Testis (tissue), 3 donors: Measurements from ENCODE around the gene GPR62. TPM values are rescaled to one million over a fixed set of nuclear protein-coding genes. Genes with fewer than 3 reads are reported as not detected.

Source experiments
- DNase-seq: peaks from one replicate; pipeline ENCODE4 v3.0.0-alpha.2; 2019
- H3K27ac ChIP-seq, 2 donors: fragments of 200-600 bp; sonication (generic); one replicate each; pipeline ENCODE4 v1.5.1; 2019
- H3K27me3 ChIP-seq: fragments of 200-600 bp; sonication (generic); one replicate; pipeline ENCODE4 v1.5.1; 2019
- H3K36me3 ChIP-seq: fragments of 200-600 bp; sonication (generic); one replicate; pipeline ENCODE4 v1.5.1; 2017; ENCODE audit warnings: low read depth; ENCODE audit errors: missing control alignments
- H3K4me1 ChIP-seq: fragments of 200-600 bp; sonication (generic); one replicate; pipeline ENCODE4 v1.5.1; 2019
- H3K4me3 ChIP-seq, 2 donors: fragments of 200-600 bp; sonication (generic); one replicate each; pipeline ENCODE4 v1.5.1; 2017 to 2019
- H3K9me3 ChIP-seq: fragments of 200-600 bp; sonication (generic); one replicate; pipeline ENCODE4 v1.5.1; 2017
- POLR2A ChIP-seq: fragments of 450-650 bp; IDR thresholded peaks from one replicate; pipeline ENCODE4 v1.6.1; 2017; ENCODE audit warnings: antibody characterized with exemption, mild to moderate bottlenecking, moderate library complexity
- WGBS, 2 donors: methylation state at CpG; one replicate each; pipeline ENCODE4 v1.1.5; 2018; 5-methylcytosine and 5-hydroxymethylcytosine counted together
- intact Hi-C: fragments of 100-400 bp; cut with DNase I; formaldehyde crosslinking; loops from one replicate; pipeline ENCODE4 v1.15.1; 2023; ENCODE audit warnings: low total_unique reads
- polyA plus RNA-seq: library from polyadenylated mRNA; stranded (reverse); fragments of 350-450 nt; fragmentation: Illumina TruSeq; extraction: RNeasy Lipid Tissue Mini Kit (QIAGEN cat#74804); gene quantifications from one replicate; pipeline ENCODE4 v1.2.3, GENCODE V29; 2014; ENCODE audit warnings: low read depth, low replicate concordance; ENCODE audit not compliant: insufficient read depth
- small RNA-seq, 2 donors: library from RNA; depleted of rRNA; stranded (forward); fragments of <200 nt; gene quantifications; one replicate each; pipeline ENCODE3, GENCODE V24; 2016
- total RNA-seq, 2 donors: library from RNA; depleted of rRNA; stranded (reverse); fragments of >200 nt; gene quantifications; one replicate each; pipeline ENCODE4 v1.2.3, GENCODE V29; 2016
- TF ChIP-seq, protein P1 (sequence below), 3 experiments: fragments of 450-650 bp in 2 of 3; fragments of 200-600 bp in 1 of 3; sonication (generic) in 1 of 3; IDR thresholded peaks; one replicate each; pipeline ENCODE4 v1.5.1; 2016 to 2019; ENCODE audit warnings: antibody characterized with exemption in 3 of 3, mild to moderate bottlenecking in 2 of 3, moderate library complexity in 1 of 3

Gene GPR62
- total and polyA plus RNA-seq, 3 donors from 2014 or later, result 0.18 to 0.50 (median 0.39) TPM

- WGBS, 2 donors, result 55 to 72% methylated on average over 5 to 6 of the region's 6 CpGs
- intact Hi-C loops, result loop anchor here (10.0 kb wide), 1 partner anchor 48 kb away; the partner anchor contains the start of gene DUSP7
Observed at GRCh38 chr3:52006820-52007133, 51.6 kb downstream of the GPR62 start.

More at GRCh38 chr3:52006820-52007133, 51.6 kb downstream of the GPR62 start:
- Histone ChIP-seq H3K27ac (no peak overlapping the region), H3K36me3 (no peaks in the 10 kb centered on the region), H3K4me1 (peaks cover 39% of the 10 kb centered on the region), H3K27me3 (no peaks in the 10 kb centered on the region), H3K9me3 (no peaks in the 10 kb centered on the region), H3K4me3 (no peak overlapping the region)
- TF ChIP-seq, protein P1, sequence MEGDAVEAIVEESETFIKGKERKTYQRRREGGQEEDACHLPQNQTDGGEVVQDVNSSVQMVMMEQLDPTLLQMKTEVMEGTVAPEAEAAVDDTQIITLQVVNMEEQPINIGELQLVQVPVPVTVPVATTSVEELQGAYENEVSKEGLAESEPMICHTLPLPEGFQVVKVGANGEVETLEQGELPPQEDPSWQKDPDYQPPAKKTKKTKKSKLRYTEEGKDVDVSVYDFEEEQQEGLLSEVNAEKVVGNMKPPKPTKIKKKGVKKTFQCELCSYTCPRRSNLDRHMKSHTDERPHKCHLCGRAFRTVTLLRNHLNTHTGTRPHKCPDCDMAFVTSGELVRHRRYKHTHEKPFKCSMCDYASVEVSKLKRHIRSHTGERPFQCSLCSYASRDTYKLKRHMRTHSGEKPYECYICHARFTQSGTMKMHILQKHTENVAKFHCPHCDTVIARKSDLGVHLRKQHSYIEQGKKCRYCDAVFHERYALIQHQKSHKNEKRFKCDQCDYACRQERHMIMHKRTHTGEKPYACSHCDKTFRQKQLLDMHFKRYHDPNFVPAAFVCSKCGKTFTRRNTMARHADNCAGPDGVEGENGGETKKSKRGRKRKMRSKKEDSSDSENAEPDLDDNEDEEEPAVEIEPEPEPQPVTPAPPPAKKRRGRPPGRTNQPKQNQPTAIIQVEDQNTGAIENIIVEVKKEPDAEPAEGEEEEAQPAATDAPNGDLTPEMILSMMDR (IDR thresholded peaks at IDR 0.05), result no peak
- TF ChIP-seq POLR2A, result no peak
- DNase-seq, result no peak

Small RNAs within 50 kb of the gene (small RNA-seq; reads per million reads assigned to genes)
- gene AC115284.1, result 0 reads per million in 2 donors

Other genes with a start within 250 kb of the GPR62 start
- gene GRM2, start 248.3 kb upstream of the GPR62 start, total RNA-seq, result 10 to 100 TPM; 16.9 to 34.7 TPM
- gene GRM2, start 248.3 kb upstream of the GPR62 start, polyA plus RNA-seq, result 10.7 TPM
- 10 to 100 TPM; 12.3 to 23.4 TPM for gene IQCF6, start 176.1 kb upstream of the GPR62 start, total RNA-seq
- gene IQCF6, start 176.1 kb upstream of the GPR62 start, polyA plus RNA-seq, result 30.4 TPM
- gene IQCF2, start 93.8 kb upstream of the GPR62 start, total RNA-seq, result 10 to 100 TPM; 20.1 to 78.0 TPM
- gene IQCF2, start 93.8 kb upstream of the GPR62 start, polyA plus RNA-seq, result 65.9 TPM
- 100 to 1,000 TPM in 1 of 2 donors, 10 to 100 TPM in 1; 34.3 to 114 TPM for gene IQCF5, start 79.8 kb upstream of the GPR62 start, total RNA-seq
- gene IQCF5, start 79.8 kb upstream of the GPR62 start, polyA plus RNA-seq, result 78.9 TPM
- 10 to 100 TPM; 35.3 to 90.1 TPM for gene IQCF1, start 52.0 kb upstream of the GPR62 start, total RNA-seq
- 110 TPM for gene IQCF1, start 52.0 kb upstream of the GPR62 start, polyA plus RNA-seq
- gene RRP9, start 13.5 kb upstream of the GPR62 start, total RNA-seq, result 10 to 100 TPM; 11.6 to 18.1 TPM
- gene RRP9, start 13.5 kb upstream of the GPR62 start, polyA plus RNA-seq, result 18.7 TPM
- gene PARP3, start 13.0 kb upstream of the GPR62 start, total RNA-seq, result 10 to 100 TPM; 17.5 to 24.7 TPM
- 18.2 TPM for gene PARP3, start 13.0 kb upstream of the GPR62 start, polyA plus RNA-seq
- gene PCBP4, start 12.1 kb downstream of the GPR62 start, total RNA-seq, result 10 to 100 TPM; 47.1 to 54.1 TPM
- 35.8 TPM for gene PCBP4, start 12.1 kb downstream of the GPR62 start, polyA plus RNA-seq
- 10 to 100 TPM; 26.7 to 27.1 TPM for gene ABHD14B, start 18.7 kb downstream of the GPR62 start, total RNA-seq
- gene ABHD14B, start 18.7 kb downstream of the GPR62 start, polyA plus RNA-seq, result 26.0 TPM
- gene ABHD14A, start 19.7 kb downstream of the GPR62 start, total RNA-seq, result 10 to 100 TPM; 38.9 to 51.6 TPM
- gene ABHD14A, start 19.7 kb downstream of the GPR62 start, polyA plus RNA-seq, result 27.7 TPM
- gene ACY1, start 28.2 kb downstream of the GPR62 start, total RNA-seq, result 10 to 100 TPM; 16.0 to 17.1 TPM
- 26.7 TPM for gene ACY1, start 28.2 kb downstream of the GPR62 start, polyA plus RNA-seq
- gene RPL29, start 40.5 kb downstream of the GPR62 start, total RNA-seq, result 100 to 1,000 TPM; 491 to 999 TPM
- gene RPL29, start 40.5 kb downstream of the GPR62 start, polyA plus RNA-seq, result 965 TPM
- 10 to 100 TPM; 40.6 to 48.8 TPM for gene DUSP7, start 101.2 kb downstream of the GPR62 start, total RNA-seq
- gene DUSP7, start 101.2 kb downstream of the GPR62 start, polyA plus RNA-seq, result 25.1 TPM
- 10 to 100 TPM; 16.7 to 21.7 TPM for gene POC1A, start 199.0 kb downstream of the GPR62 start, total RNA-seq
- 36.1 TPM for gene POC1A, start 199.0 kb downstream of the GPR62 start, polyA plus RNA-seq
- gene ALAS1, start 242.8 kb downstream of the GPR62 start, total RNA-seq, result 10 to 100 TPM; 49.9 to 51.4 TPM
- gene ALAS1, start 242.8 kb downstream of the GPR62 start, polyA plus RNA-seq, result 54.2 TPM